ENCODE measurements around the gene ASTN1. TPM values are rescaled to one million over a fixed set of nuclear protein-coding genes. Genes with fewer than 3 reads are reported as not detected.

ASTN1 gene
- total RNA-seq, 2 donors from 2014 or later = 0.23 to 0.62 TPM

GRCh38 chr1:176905648-176906047 is 258.9 kb downstream of the ASTN1 start:
- no peaks in the 10 kb centered on the region for H3K9me3 ChIP-seq
- intact Hi-C loops (cut with DNase I) = no loop called here
- no peaks in the 10 kb centered on the region for H3K4me1 ChIP-seq (replicated peaks)
- H3K4me3 ChIP-seq = no peak overlapping the region
- H3K36me3 ChIP-seq = no peaks in the 10 kb centered on the region
- DNase-seq (ENCODE audit: low spot score) = no peak
- WGBS = 97% methylated on average over 7 of the region's 7 CpGs
- H3K27ac ChIP-seq = no peak overlapping the region
- no peak for TF ChIP-seq POLR2AphosphoS5 (IDR thresholded peaks at IDR 0.05)
- TF ChIP-seq, protein P1, sequence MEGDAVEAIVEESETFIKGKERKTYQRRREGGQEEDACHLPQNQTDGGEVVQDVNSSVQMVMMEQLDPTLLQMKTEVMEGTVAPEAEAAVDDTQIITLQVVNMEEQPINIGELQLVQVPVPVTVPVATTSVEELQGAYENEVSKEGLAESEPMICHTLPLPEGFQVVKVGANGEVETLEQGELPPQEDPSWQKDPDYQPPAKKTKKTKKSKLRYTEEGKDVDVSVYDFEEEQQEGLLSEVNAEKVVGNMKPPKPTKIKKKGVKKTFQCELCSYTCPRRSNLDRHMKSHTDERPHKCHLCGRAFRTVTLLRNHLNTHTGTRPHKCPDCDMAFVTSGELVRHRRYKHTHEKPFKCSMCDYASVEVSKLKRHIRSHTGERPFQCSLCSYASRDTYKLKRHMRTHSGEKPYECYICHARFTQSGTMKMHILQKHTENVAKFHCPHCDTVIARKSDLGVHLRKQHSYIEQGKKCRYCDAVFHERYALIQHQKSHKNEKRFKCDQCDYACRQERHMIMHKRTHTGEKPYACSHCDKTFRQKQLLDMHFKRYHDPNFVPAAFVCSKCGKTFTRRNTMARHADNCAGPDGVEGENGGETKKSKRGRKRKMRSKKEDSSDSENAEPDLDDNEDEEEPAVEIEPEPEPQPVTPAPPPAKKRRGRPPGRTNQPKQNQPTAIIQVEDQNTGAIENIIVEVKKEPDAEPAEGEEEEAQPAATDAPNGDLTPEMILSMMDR (IDR thresholded peaks at IDR 0.05) = no peak
- TF ChIP-seq POLR2A (IDR thresholded peaks at IDR 0.05) = no peak
- peaks cover 5% of the 10 kb centered on the region for H3K27me3 ChIP-seq (replicated peaks; ENCODE audit: insufficient read depth)

DNA sequence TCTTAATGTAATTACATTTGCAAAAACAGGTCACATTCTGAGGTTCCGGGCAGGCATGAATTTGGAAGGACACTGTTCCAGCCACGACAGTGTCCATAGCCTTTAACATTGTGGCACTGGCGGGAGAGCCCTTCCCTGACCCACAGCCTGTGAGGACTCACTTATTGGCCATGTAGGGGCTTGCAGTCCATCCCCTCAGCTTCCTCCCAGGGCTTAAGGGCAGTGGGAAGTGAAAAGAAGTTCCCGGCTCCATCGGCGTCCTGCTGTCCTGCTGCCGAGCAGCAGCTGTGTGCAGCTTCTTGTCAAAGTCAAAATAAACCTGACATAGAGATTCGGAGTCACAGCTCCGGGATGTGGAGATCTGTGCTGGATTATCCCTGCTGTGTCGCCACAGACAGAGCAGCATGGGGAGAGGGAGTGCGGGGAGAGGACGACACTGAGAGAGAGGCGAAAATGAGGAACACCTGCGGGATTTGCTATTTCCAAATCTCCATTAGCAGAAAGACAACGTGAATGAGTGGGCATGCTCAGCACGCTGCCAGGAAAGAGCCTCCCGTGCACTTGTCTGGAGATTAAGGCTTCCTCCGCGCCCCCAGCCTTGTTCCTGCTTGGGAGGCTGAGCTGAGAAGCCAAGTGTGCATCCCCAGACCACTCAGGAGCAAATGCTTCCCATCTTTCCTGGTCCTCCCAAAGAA is 260.3 kb downstream of the ASTN1 start:
- Histone ChIP-seq H3K27me3 (replicated peaks; ENCODE audit: insufficient read depth) (peaks cover 5% of the 10 kb centered on the region), H3K27ac (no peak overlapping the region), H3K4me1 (replicated peaks) (no peaks in the 10 kb centered on the region), H3K36me3 (no peaks in the 10 kb centered on the region), H3K4me3 (no peak overlapping the region), H3K9me3 (no peaks in the 10 kb centered on the region)
- DNase-seq (ENCODE audit: low spot score) = no peak
- WGBS = 22% methylated on average over 19 of the region's 19 CpGs
- TF ChIP-seq, protein P1 (IDR thresholded peaks at IDR 0.05) = no peak
- no peak for TF ChIP-seq POLR2A (IDR thresholded peaks at IDR 0.05)
- intact Hi-C loops (cut with DNase I) = no loop called here

GRCh38 chr1:176903474-176903873 is 261.0 kb downstream of the ASTN1 start:
- Histone ChIP-seq H3K36me3 (no peaks in the 10 kb centered on the region), H3K4me3 (no peak overlapping the region), H3K27me3 (replicated peaks; ENCODE audit: insufficient read depth) (peaks cover 3% of the 10 kb centered on the region), H3K4me1 (replicated peaks) (no peaks in the 10 kb centered on the region), H3K9me3 (no peaks in the 10 kb centered on the region), H3K27ac (no peak overlapping the region)
- TF ChIP-seq, protein P1 (IDR thresholded peaks at IDR 0.05) = no peak
- TF ChIP-seq POLR2AphosphoS5 (IDR thresholded peaks at IDR 0.05) = no peak
- no peak for TF ChIP-seq POLR2A (IDR thresholded peaks at IDR 0.05)
- intact Hi-C loops (cut with DNase I) = no loop called here
- WGBS = 77% methylated on average over 4 of the region's 4 CpGs
- no peak for DNase-seq (ENCODE audit: low spot score)

- intact Hi-C loops (cut with DNase I) = loop anchor here (2.0 to 5.0 kb wide), 2 partner anchors 283 to 878 kb away; no protein-coding TSS in a partner anchor
- H3K4me1 ChIP-seq (replicated peaks) = no peaks in the 10 kb centered on the region
- TF ChIP-seq, protein P1 (IDR thresholded peaks at IDR 0.05) = no peak
- TF ChIP-seq POLR2AphosphoS5 (IDR thresholded peaks at IDR 0.05) (no peak), POLR2A (IDR thresholded peaks at IDR 0.05) (no peak)
- no peaks in the 10 kb centered on the region for H3K36me3 ChIP-seq
- no peaks in the 10 kb centered on the region for H3K9me3 ChIP-seq
- H3K4me3 ChIP-seq = no peak overlapping the region
- WGBS = 86% methylated on average over 2 of the region's 2 CpGs
- DNase-seq (ENCODE audit: low spot score) = no peak
- no peak overlapping the region for H3K27ac ChIP-seq
- no peaks in the 10 kb centered on the region for H3K27me3 ChIP-seq (replicated peaks; ENCODE audit: insufficient read depth)
Measured at GRCh38 chr1:176899321-176899720, 265.2 kb downstream of the ASTN1 start.
